ENCODE measurements around the gene KXD1.

KXD1 gene

GRCh38 chr19:18513868-18514267, 43.8 kb upstream of the KXD1 start:
- Histone ChIP-seq H3K36me3 (ENCODE audit: control insufficient read depth, low read length) (no peaks in the 10 kb centered on the region), H3K27me3 (ENCODE audit: control insufficient read depth, low read length) (no peaks in the 10 kb centered on the region), H3K27ac (ENCODE audit: low read depth, low read length) (no peak overlapping the region), H3K9me2 (replicated peaks; ENCODE audit: control insufficient read depth, low read length) (no peaks in the 10 kb centered on the region), H3F3A (ENCODE audit: control insufficient read depth, insufficient read depth) (no peaks in the 10 kb centered on the region), H3K79me2 (ENCODE audit: control insufficient read depth, low read length) (peaks cover 94% of the 10 kb centered on the region), H4K20me1 (ENCODE audit: control insufficient read depth, insufficient read depth, low read depth, low read length) (peaks cover 25% of the 10 kb centered on the region), H3K4me1 (ENCODE audit: control insufficient read depth, low read length) (no peaks in the 10 kb centered on the region), H3K4me3 (ENCODE audit: low read length) (no peak overlapping the region), H3K4me2 (ENCODE audit: low read length) (no peak overlapping the region), H3K9me3 (ENCODE audit: control insufficient read depth, insufficient read depth, low read length) (no peaks in the 10 kb centered on the region)
- TF ChIP-seq CTCF (IDR thresholded peaks at IDR 0.05; ENCODE audit: low read depth, low read length, poor library complexity, severe bottlenecking) (no peak), EZH2phosphoT487 (IDR thresholded peaks at IDR 0.05; ENCODE audit: borderline replicate concordance, low read length) (no peak)

- no peaks in the 10 kb centered on the region for H3K9me2 ChIP-seq (replicated peaks; ENCODE audit: control insufficient read depth, low read length)
- no peaks in the 10 kb centered on the region for H3K27me3 ChIP-seq (ENCODE audit: control insufficient read depth, low read length)
- H3K4me2 ChIP-seq (ENCODE audit: low read length), result no peak overlapping the region
- TF ChIP-seq EZH2phosphoT487 (IDR thresholded peaks at IDR 0.05; ENCODE audit: borderline replicate concordance, low read length) (no peak), CTCF (IDR thresholded peaks at IDR 0.05; ENCODE audit: low read depth, low read length, poor library complexity, severe bottlenecking) (no peak)
- H3K9me3 ChIP-seq (ENCODE audit: control insufficient read depth, insufficient read depth, low read length), result no peaks in the 10 kb centered on the region
- no peaks in the 10 kb centered on the region for H3F3A ChIP-seq (ENCODE audit: control insufficient read depth, insufficient read depth)
- peaks cover 3% of the 10 kb centered on the region; the same call in 1 of the 2 replicates for H3K36me3 ChIP-seq (ENCODE audit: control insufficient read depth, low read length)
- H3K4me3 ChIP-seq (ENCODE audit: low read length), result no peak overlapping the region
- H3K79me2 ChIP-seq (ENCODE audit: control insufficient read depth, low read length), result peaks cover 95% of the 10 kb centered on the region
- no peak overlapping the region for H3K27ac ChIP-seq (ENCODE audit: low read depth, low read length)
- H3K4me1 ChIP-seq (ENCODE audit: control insufficient read depth, low read length), result peaks cover 3% of the 10 kb centered on the region
- H4K20me1 ChIP-seq (ENCODE audit: control insufficient read depth, insufficient read depth, low read depth, low read length), result peaks cover 21% of the 10 kb centered on the region
Observed at GRCh38 chr19:18514800-18515682, 42.6 kb upstream of the KXD1 start.

GRCh38 chr19:18515959-18516358, 41.7 kb upstream of the KXD1 start:
- TF ChIP-seq EZH2phosphoT487 (IDR thresholded peaks at IDR 0.05; ENCODE audit: borderline replicate concordance, low read length) (no peak), CTCF (IDR thresholded peaks at IDR 0.05; ENCODE audit: low read depth, low read length, poor library complexity, severe bottlenecking) (no peak)
- H3K9me2 ChIP-seq (replicated peaks; ENCODE audit: control insufficient read depth, low read length), result no peaks in the 10 kb centered on the region
- no peaks in the 10 kb centered on the region for H3F3A ChIP-seq (ENCODE audit: control insufficient read depth, insufficient read depth)
- peaks cover 96% of the 10 kb centered on the region for H3K79me2 ChIP-seq (ENCODE audit: control insufficient read depth, low read length)
- H3K4me2 ChIP-seq (ENCODE audit: low read length), result no peak overlapping the region
- H3K4me1 ChIP-seq (ENCODE audit: control insufficient read depth, low read length), result peaks cover 5% of the 10 kb centered on the region
- no peak overlapping the region for H3K4me3 ChIP-seq (ENCODE audit: low read length)
- H3K27me3 ChIP-seq (ENCODE audit: control insufficient read depth, low read length), result no peaks in the 10 kb centered on the region
- peaks cover 3% of the 10 kb centered on the region; the same call in 1 of the 2 replicates for H3K36me3 ChIP-seq (ENCODE audit: control insufficient read depth, low read length)
- no peaks in the 10 kb centered on the region for H3K9me3 ChIP-seq (ENCODE audit: control insufficient read depth, insufficient read depth, low read length)
- H3K27ac ChIP-seq (ENCODE audit: low read depth, low read length), result no peak overlapping the region
- H4K20me1 ChIP-seq (ENCODE audit: control insufficient read depth, insufficient read depth, low read depth, low read length), result peaks cover 21% of the 10 kb centered on the region
